Neural cell (in vitro differentiated cells): ENCODE measurements around the gene TMPRSS11A. TPM values are rescaled to one million over a fixed set of nuclear protein-coding genes. Genes with fewer than 3 reads are reported as not detected.

Experiments
- H2AFZ ChIP-seq: fragments of 200-600, 300-800 bp; sonication (generic), shearing (Covaris generic); 2 replicates; pipeline ENCODE4 v1.6.0; 2014; ENCODE audit warnings: low read depth, mild to moderate bottlenecking, antibody characterized with exemption, low read length, moderate library complexity
- H3F3A ChIP-seq: fragments of 200-600 bp; shearing (Covaris generic); 2 replicates; pipeline ENCODE4 v1.6.1; 2016; ENCODE audit warnings: mild to moderate bottlenecking, moderate library complexity, mixed read lengths, antibody characterized with exemption, low read length; ENCODE audit not compliant: insufficient read depth, poor library complexity, severe bottlenecking
- H3K27ac ChIP-seq: fragments of 200-600, 300-800 bp; sonication (generic), shearing (Covaris generic); 2 replicates; pipeline ENCODE4 v1.5.1; 2014; ENCODE audit warnings: mild to moderate bottlenecking, low read length, moderate library complexity
- H3K27me3 ChIP-seq: fragments of 300-800, 200-600 bp; sonication (generic), shearing (Covaris generic); 2 replicates; pipeline ENCODE4 v1.6.0; 2014; ENCODE audit warnings: mild to moderate bottlenecking, low read depth, low read length, moderate library complexity; ENCODE audit not compliant: insufficient read depth
- H3K36me3 ChIP-seq: fragments of 300-800, 200-600 bp; sonication (generic), shearing (Covaris generic); 2 replicates; pipeline ENCODE4 v1.5.1; 2014; ENCODE audit warnings: mild to moderate bottlenecking, antibody characterized with exemption, low read length, moderate library complexity; ENCODE audit not compliant: insufficient read depth
- H3K4me2 ChIP-seq: fragments of 300-800, 200-600 bp; sonication (generic), shearing (Covaris generic); 2 replicates; pipeline ENCODE4 v1.6.0; 2014; ENCODE audit warnings: mild to moderate bottlenecking, low read length
- H3K4me3 ChIP-seq: fragments of 300-800, 200-600 bp; sonication (generic), shearing (Covaris generic); 2 replicates; pipeline ENCODE4 v1.5.1; 2014; ENCODE audit warnings: mild to moderate bottlenecking, low read length, moderate library complexity
- H3K79me2 ChIP-seq: fragments of 200-600 bp; shearing (Covaris generic); replicated peaks from 2 replicates; pipeline ENCODE4 v1.6.0; 2014; ENCODE audit warnings: mild to moderate bottlenecking, low read length, moderate library complexity; ENCODE audit not compliant: insufficient read depth
- H3K9ac ChIP-seq: fragments of 300-800, 200-600 bp; sonication (generic), shearing (Covaris generic); 2 replicates; pipeline ENCODE4 v1.6.1; 2016; ENCODE audit warnings: mild to moderate bottlenecking, low read length, mixed read lengths
- H3K9me2 ChIP-seq: fragments of 200-600 bp; shearing (Covaris generic); 2 replicates; pipeline ENCODE4 v1.6.1; 2016; ENCODE audit warnings: mild to moderate bottlenecking, low read length, mixed read lengths; ENCODE audit not compliant: insufficient read depth
- H3K9me3 ChIP-seq: fragments of 200-600, 300-800 bp; sonication (generic), shearing (Covaris generic); 2 replicates; pipeline ENCODE4 v1.6.1; 2016; ENCODE audit warnings: mild to moderate bottlenecking, mixed run types, low read length, moderate library complexity, mixed read lengths
- H4K20me1 ChIP-seq: fragments of 200-600 bp; shearing (Covaris generic); 2 replicates; pipeline ENCODE4 v1.6.1; 2016; ENCODE audit warnings: mild to moderate bottlenecking, mixed run types; ENCODE audit not compliant: insufficient read depth
- CTCF ChIP-seq: fragments of 450-650 bp; IDR thresholded peaks from 2 replicates; pipeline ENCODE4 v1.5.1; 2014; ENCODE audit warnings: antibody characterized with exemption, mild to moderate bottlenecking, moderate library complexity; ENCODE audit not compliant: poor library complexity, severe bottlenecking
- EP300 ChIP-seq: fragments of 450-650 bp; conservative IDR thresholded peaks from 2 replicates; pipeline ENCODE4 v1.6.1; 2014; ENCODE audit warnings: antibody characterized with exemption, mild to moderate bottlenecking, moderate library complexity; ENCODE audit not compliant: poor library complexity, severe bottlenecking
- EZH2 ChIP-seq: fragments of 200-600, 300-800 bp; shearing (Covaris generic), sonication (generic); IDR thresholded peaks from 2 replicates; pipeline ENCODE4 v1.6.1; 2014; ENCODE audit warnings: antibody characterized with exemption, low read length, borderline replicate concordance, mild to moderate bottlenecking; ENCODE audit not compliant: insufficient read depth, poor library complexity, severe bottlenecking
- MXI1 ChIP-seq: fragments of 450-650 bp; conservative IDR thresholded peaks from 2 replicates; pipeline ENCODE4 v1.6.1; 2014; ENCODE audit warnings: antibody characterized with exemption, mild to moderate bottlenecking; ENCODE audit not compliant: poor library complexity, severe bottlenecking
- POLR2AphosphoS5 ChIP-seq: IDR thresholded peaks from 2 replicates; pipeline ENCODE4 v1.6.1; 2012
- RAD21 ChIP-seq: fragments of 450-650 bp; conservative IDR thresholded peaks from 2 replicates; pipeline ENCODE4 v1.6.1; 2014; ENCODE audit warnings: antibody characterized with exemption, mild to moderate bottlenecking, moderate library complexity
- REST ChIP-seq: IDR thresholded peaks from 2 replicates; pipeline ENCODE4 v1.6.1; 2012; ENCODE audit warnings: borderline replicate concordance
- SMC3 ChIP-seq: fragments of 450-650 bp; conservative IDR thresholded peaks from 2 replicates; pipeline ENCODE4 v1.6.1; 2014; ENCODE audit warnings: antibody characterized with exemption, mild to moderate bottlenecking, moderate library complexity; ENCODE audit not compliant: poor library complexity
- TAF1 ChIP-seq: IDR thresholded peaks from 2 replicates; pipeline ENCODE4 v1.6.1; 2012; ENCODE audit warnings: low read depth
- polyA plus RNA-seq: library from polyadenylated mRNA; depleted of rRNA; stranded (reverse); fragments of >200 nt; gene quantifications from 2 replicates; pipeline ENCODE4 v1.2.3, GENCODE V29; 2014

Gene TMPRSS11A
- polyA plus RNA-seq, 1 donor from 2014 or later = not detected

- Histone ChIP-seq H3K4me3 (no peak overlapping the region), H3K79me2 (no peaks in the 10 kb centered on the region), H4K20me1 (no peaks in the 10 kb centered on the region), H2AFZ (no peak overlapping the region), H3K27ac (no peak overlapping the region), H3K9ac (no peak overlapping the region), H3K9me3 (no peaks in the 10 kb centered on the region), H3K36me3 (no peaks in the 10 kb centered on the region), H3K9me2 (no peaks in the 10 kb centered on the region), H3K27me3 (no peaks in the 10 kb centered on the region), H3K4me2 (no peak overlapping the region), H3F3A (no peaks in the 10 kb centered on the region)
- TF ChIP-seq REST (no peak), CTCF (no peak), EP300 (no peak), RAD21 (no peak), SMC3 (no peak), TAF1 (no peak), EZH2 (no peak), MXI1 (no peak), POLR2AphosphoS5 (no peak)
Measured at GRCh38 chr4:67874986-67875385, 88.3 kb downstream of the TMPRSS11A start.

GRCh38 chr4:67873116-67873515 lies 90.2 kb downstream of the TMPRSS11A start:
- no peaks in the 10 kb centered on the region for H3K27me3 ChIP-seq
- no peaks in the 10 kb centered on the region for H4K20me1 ChIP-seq
- no peak overlapping the region for H3K27ac ChIP-seq
- no peak for TF ChIP-seq CTCF
- TF ChIP-seq EZH2 = no peak
- TF ChIP-seq EP300 = no peak
- TF ChIP-seq RAD21 = no peak
- TF ChIP-seq POLR2AphosphoS5 = no peak
- no peak for TF ChIP-seq TAF1
- no peak for TF ChIP-seq SMC3
- TF ChIP-seq REST = no peak
- no peak for TF ChIP-seq MXI1
- H3K4me3 ChIP-seq = no peak overlapping the region
- no peaks in the 10 kb centered on the region for H3K79me2 ChIP-seq
- H2AFZ ChIP-seq = no peak overlapping the region
- H3K9me2 ChIP-seq = no peaks in the 10 kb centered on the region
- H3F3A ChIP-seq = no peaks in the 10 kb centered on the region
- H3K9me3 ChIP-seq = no peaks in the 10 kb centered on the region
- H3K36me3 ChIP-seq = no peaks in the 10 kb centered on the region
- H3K9ac ChIP-seq = no peak overlapping the region
- no peak overlapping the region for H3K4me2 ChIP-seq
